Measurements from ENCODE around the gene LYZL4. TPM values are rescaled to one million over a fixed set of nuclear protein-coding genes. Genes with fewer than 3 reads are reported as not detected.

Gene LYZL4
- total and polyA plus RNA-seq, 10 of the 15 experiments (the other 5 are each of a cell fraction or from before 2014, with no cell fraction given): 0.10 to 0.11 (median 0.11) TPM; not detected in 7

GRCh38 chr3:42387802-42388651, 22.4 kb downstream of the LYZL4 start (continued):
- TF ChIP-seq, protein P1, sequence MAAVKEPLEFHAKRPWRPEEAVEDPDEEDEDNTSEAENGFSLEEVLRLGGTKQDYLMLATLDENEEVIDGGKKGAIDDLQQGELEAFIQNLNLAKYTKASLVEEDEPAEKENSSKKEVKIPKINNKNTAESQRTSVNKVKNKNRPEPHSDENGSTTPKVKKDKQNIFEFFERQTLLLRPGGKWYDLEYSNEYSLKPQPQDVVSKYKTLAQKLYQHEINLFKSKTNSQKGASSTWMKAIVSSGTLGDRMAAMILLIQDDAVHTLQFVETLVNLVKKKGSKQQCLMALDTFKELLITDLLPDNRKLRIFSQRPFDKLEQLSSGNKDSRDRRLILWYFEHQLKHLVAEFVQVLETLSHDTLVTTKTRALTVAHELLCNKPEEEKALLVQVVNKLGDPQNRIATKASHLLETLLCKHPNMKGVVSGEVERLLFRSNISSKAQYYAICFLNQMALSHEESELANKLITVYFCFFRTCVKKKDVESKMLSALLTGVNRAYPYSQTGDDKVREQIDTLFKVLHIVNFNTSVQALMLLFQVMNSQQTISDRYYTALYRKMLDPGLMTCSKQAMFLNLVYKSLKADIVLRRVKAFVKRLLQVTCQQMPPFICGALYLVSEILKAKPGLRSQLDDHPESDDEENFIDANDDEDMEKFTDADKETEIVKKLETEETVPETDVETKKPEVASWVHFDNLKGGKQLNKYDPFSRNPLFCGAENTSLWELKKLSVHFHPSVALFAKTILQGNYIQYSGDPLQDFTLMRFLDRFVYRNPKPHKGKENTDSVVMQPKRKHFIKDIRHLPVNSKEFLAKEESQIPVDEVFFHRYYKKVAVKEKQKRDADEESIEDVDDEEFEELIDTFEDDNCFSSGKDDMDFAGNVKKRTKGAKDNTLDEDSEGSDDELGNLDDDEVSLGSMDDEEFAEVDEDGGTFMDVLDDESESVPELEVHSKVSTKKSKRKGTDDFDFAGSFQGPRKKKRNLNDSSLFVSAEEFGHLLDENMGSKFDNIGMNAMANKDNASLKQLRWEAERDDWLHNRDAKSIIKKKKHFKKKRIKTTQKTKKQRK (IDR thresholded peaks at IDR 0.05; ENCODE audit: low read depth, low read length): no peak

- in situ Hi-C loops (cut with MboI) (no loop called here), intact Hi-C loops (cut with micrococcal nuclease; ENCODE audit: unreplicated experiment) (no loop called here)
- Histone ChIP-seq H3K9ac (ENCODE audit: control insufficient read depth, insufficient read depth, low read length) (no peak overlapping the region), H3K4me1 (ENCODE audit: control insufficient read depth, insufficient read depth, low read length) (no peaks in the 10 kb centered on the region), H3K9me3 (replicated peaks; ENCODE audit: control insufficient read depth, insufficient read depth, low read length) (no peaks in the 10 kb centered on the region), H3K27me3 (replicated peaks in 1 of 2; ENCODE audit: control insufficient read depth in 2 of 2, insufficient read depth in 2 of 2, low read length in 1 of 2) (peaks cover 0 to 2% of the 10 kb centered on the region in 2 experiments; a peak in 1 of 4 replicates), H3K36me3 (ENCODE audit: control insufficient read depth in 2 of 2, insufficient read depth in 2 of 2, low read length in 1 of 2) (no peaks in the 10 kb centered on the region), H4K20me1 (ENCODE audit: control insufficient read depth, insufficient read depth) (no peaks in the 10 kb centered on the region), H2AFZ (ENCODE audit: control insufficient read depth, low read depth, low read length) (no peak overlapping the region), H3K4me3 (no peak overlapping the region), H3K27ac (ENCODE audit: control insufficient read depth, insufficient read depth) (no peak overlapping the region), H3K4me2 (ENCODE audit: control insufficient read depth, insufficient read depth) (no peak overlapping the region), H3K79me2 (ENCODE audit: control insufficient read depth, insufficient read depth, low read length) (no peaks in the 10 kb centered on the region)
- DNase-seq (ENCODE audit: low read depth, low spot score) (no peak), ATAC-seq (no peak), FAIRE-seq (no peak)
- SMC1A ChIA-PET (ENCODE audit: uncharacterized antibody, unreplicated experiment): no interaction called here
- CTCF ChIA-PET: interaction anchor here (1.1 kb wide), 1 partner anchor 135 kb away, joined by 3 read pairs; no protein-coding TSS in a partner anchor
- BruUV-seq (replicated peaks): no TSS peak
- WGBS (ENCODE audit: insufficient coverage, insufficient replicate concordance, low lambda C conversion rate, missing lambda C conversion rate): 67% methylated on average over 6 of the region's 6 CpGs
- TF ChIP-seq, protein P2, sequence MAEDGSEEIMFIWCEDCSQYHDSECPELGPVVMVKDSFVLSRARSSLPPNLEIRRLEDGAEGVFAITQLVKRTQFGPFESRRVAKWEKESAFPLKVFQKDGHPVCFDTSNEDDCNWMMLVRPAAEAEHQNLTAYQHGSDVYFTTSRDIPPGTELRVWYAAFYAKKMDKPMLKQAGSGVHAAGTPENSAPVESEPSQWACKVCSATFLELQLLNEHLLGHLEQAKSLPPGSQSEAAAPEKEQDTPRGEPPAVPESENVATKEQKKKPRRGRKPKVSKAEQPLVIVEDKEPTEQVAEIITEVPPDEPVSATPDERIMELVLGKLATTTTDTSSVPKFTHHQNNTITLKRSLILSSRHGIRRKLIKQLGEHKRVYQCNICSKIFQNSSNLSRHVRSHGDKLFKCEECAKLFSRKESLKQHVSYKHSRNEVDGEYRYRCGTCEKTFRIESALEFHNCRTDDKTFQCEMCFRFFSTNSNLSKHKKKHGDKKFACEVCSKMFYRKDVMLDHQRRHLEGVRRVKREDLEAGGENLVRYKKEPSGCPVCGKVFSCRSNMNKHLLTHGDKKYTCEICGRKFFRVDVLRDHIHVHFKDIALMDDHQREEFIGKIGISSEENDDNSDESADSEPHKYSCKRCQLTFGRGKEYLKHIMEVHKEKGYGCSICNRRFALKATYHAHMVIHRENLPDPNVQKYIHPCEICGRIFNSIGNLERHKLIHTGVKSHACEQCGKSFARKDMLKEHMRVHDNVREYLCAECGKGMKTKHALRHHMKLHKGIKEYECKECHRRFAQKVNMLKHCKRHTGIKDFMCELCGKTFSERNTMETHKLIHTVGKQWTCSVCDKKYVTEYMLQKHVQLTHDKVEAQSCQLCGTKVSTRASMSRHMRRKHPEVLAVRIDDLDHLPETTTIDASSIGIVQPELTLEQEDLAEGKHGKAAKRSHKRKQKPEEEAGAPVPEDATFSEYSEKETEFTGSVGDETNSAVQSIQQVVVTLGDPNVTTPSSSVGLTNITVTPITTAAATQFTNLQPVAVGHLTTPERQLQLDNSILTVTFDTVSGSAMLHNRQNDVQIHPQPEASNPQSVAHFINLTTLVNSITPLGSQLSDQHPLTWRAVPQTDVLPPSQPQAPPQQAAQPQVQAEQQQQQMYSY (CRISPR knock-in tag; IDR thresholded peaks at IDR 0.05): no peak
- no peak for TF ChIP-seq MLLT1 (IDR thresholded peaks at IDR 0.05)
- no peak for TF ChIP-seq SIX5 (IDR thresholded peaks at IDR 0.05; ENCODE audit: low read depth, low read length, severe bottlenecking)
- TF ChIP-seq CBFB (IDR thresholded peaks at IDR 0.05; ENCODE audit: low read depth): no peak
- no peak for TF ChIP-seq CBX5 (IDR thresholded peaks at IDR 0.05; ENCODE audit: low read depth)
- TF ChIP-seq SMARCA5 (IDR thresholded peaks at IDR 0.05): no peak
- RAD21 ChIA-PET (ENCODE audit: unreplicated experiment): no interaction called here
- POLR2A ChIA-PET: no interaction called here
These were observed 28.8 kb downstream of the LYZL4 start for GRCh38 chr3:42381551-42382082.

Measured in GM12878 (cell line).